ENCODE data around the gene DARS2. TPM values are rescaled to one million over a fixed set of nuclear protein-coding genes. Genes with fewer than 3 reads are reported as not detected.
"Not testable (repeated sequence)": the region's sequence is repeated elsewhere in the genome, so short reads cannot be mapped to it uniquely, and the experiment has no call there.

DARS2 gene
- total RNA-seq, 2 experiments from 2014 or later: 45.6 to 74.8 TPM

- Histone ChIP-seq H2AFZ (ENCODE audit: low read length) (peak overlapping the region; percentile 62; the same call in 1 of the 2 replicates), H3K79me2 (ENCODE audit: insufficient read depth, low read depth, low read length) (peaks cover 44% of the 10 kb centered on the region), H3K36me3 (ENCODE audit: insufficient read depth, low read length) (peaks cover 57% of the 10 kb centered on the region), H3K4me1 (ENCODE audit: insufficient read depth, low read length, poor library complexity, severe bottlenecking) (peaks cover 26% of the 10 kb centered on the region), H3K9me2 (ENCODE audit: insufficient read depth, low read length) (no peaks in the 10 kb centered on the region), H3K4me3 (ENCODE audit: low read depth, low read length, poor library complexity, severe bottlenecking) (peak overlapping the region; percentile 98), H3K4me2 (ENCODE audit: low read length) (peak overlapping the region; percentile 96), H3K9me3 (ENCODE audit: low read length) (no peaks in the 10 kb centered on the region), H4K20me1 (ENCODE audit: insufficient read depth, low read length) (peaks cover 5% of the 10 kb centered on the region; the same call in 1 of the 2 replicates), H3K27ac (ENCODE audit: low read depth, low read length, poor library complexity, severe bottlenecking) (peak overlapping the region; percentile 91)
- intact Hi-C loops (cut with micrococcal nuclease; ENCODE audit: unreplicated experiment): no loop called here
- no TSS peak for BruUV-seq (replicated peaks)
- TF ChIP-seq EZH2phosphoT487 (IDR thresholded peaks at IDR 0.05; ENCODE audit: borderline replicate concordance, low read depth, low read length) (no peak), CTCF (conservative IDR thresholded peaks at IDR 0.05; ENCODE audit: low read length) (0 out of 2 replicates have a peak, but pooled peaks have one; percentile 35)
- ChIA-PET POLR2A (interaction anchor here (0.6 to 2.5 kb wide), 2 partner anchors 14 to 189 kb away, joined by 4 to 6 read pairs; no protein-coding TSS in a partner anchor), CTCF (ENCODE audit: unreplicated experiment) (no interaction called here)
- DNase-seq (ENCODE audit: low spot score): peak; percentile 29
Measured at GRCh38 chr1:173871500-173871899, 47.0 kb downstream of the DARS2 start.

GRCh38 chr1:173876732-173877131 is 52.3 kb downstream of the DARS2 start:
- Histone ChIP-seq H3K4me1 (ENCODE audit: insufficient read depth, low read length, poor library complexity, severe bottlenecking) (peaks cover under 1% of the 10 kb centered on the region), H3K4me3 (ENCODE audit: low read depth, low read length, poor library complexity, severe bottlenecking) (no peak overlapping the region), H3K9me2 (ENCODE audit: insufficient read depth, low read length) (no peaks in the 10 kb centered on the region), H4K20me1 (ENCODE audit: insufficient read depth, low read length) (no peaks in the 10 kb centered on the region), H2AFZ (ENCODE audit: low read length) (no peak overlapping the region), H3K27ac (ENCODE audit: low read depth, low read length, poor library complexity, severe bottlenecking) (no peak overlapping the region), H3K36me3 (ENCODE audit: insufficient read depth, low read length) (peaks cover 50% of the 10 kb centered on the region), H3K79me2 (ENCODE audit: insufficient read depth, low read depth, low read length) (peaks cover 3% of the 10 kb centered on the region; the same call in 1 of the 2 replicates), H3K9me3 (ENCODE audit: low read length) (no peaks in the 10 kb centered on the region), H3K4me2 (ENCODE audit: low read length) (no peak overlapping the region)
- intact Hi-C loops (cut with micrococcal nuclease; ENCODE audit: unreplicated experiment): no loop called here
- CTCF ChIA-PET (ENCODE audit: unreplicated experiment): no interaction called here
- TF ChIP-seq EZH2phosphoT487 (IDR thresholded peaks at IDR 0.05; ENCODE audit: borderline replicate concordance, low read depth, low read length): no peak
- TF ChIP-seq CTCF (conservative IDR thresholded peaks at IDR 0.05; ENCODE audit: low read length): no peak
- BruUV-seq (replicated peaks): no TSS peak
- DNase-seq (ENCODE audit: low spot score): no peak
- POLR2A ChIA-PET: interaction anchor here (0.6 kb wide), 1 partner anchor 1000 kb away, joined by 5 read pairs; no protein-coding TSS in a partner anchor

GRCh38 chr1:173878251-173878650 is 53.8 kb downstream of the DARS2 start:
- Histone ChIP-seq H3K27ac (ENCODE audit: low read depth, low read length, poor library complexity, severe bottlenecking) (no peak overlapping the region), H2AFZ (ENCODE audit: low read length) (no peak overlapping the region), H3K36me3 (ENCODE audit: insufficient read depth, low read length) (peaks cover 40% of the 10 kb centered on the region), H3K79me2 (ENCODE audit: insufficient read depth, low read depth, low read length) (no peaks in the 10 kb centered on the region), H3K4me3 (ENCODE audit: low read depth, low read length, poor library complexity, severe bottlenecking) (no peak overlapping the region), H3K4me2 (ENCODE audit: low read length) (no peak overlapping the region), H4K20me1 (ENCODE audit: insufficient read depth, low read length) (no peaks in the 10 kb centered on the region), H3K9me3 (ENCODE audit: low read length) (no peaks in the 10 kb centered on the region), H3K4me1 (ENCODE audit: insufficient read depth, low read length, poor library complexity, severe bottlenecking) (no peaks in the 10 kb centered on the region), H3K9me2 (ENCODE audit: insufficient read depth, low read length) (no peaks in the 10 kb centered on the region)
- ChIA-PET CTCF (ENCODE audit: unreplicated experiment) (no interaction called here), POLR2A (interaction anchor here (0.5 kb wide), 1 partner anchor 179 kb away, joined by 4 read pairs; no protein-coding TSS in a partner anchor)
- no peak for DNase-seq (ENCODE audit: low spot score)
- BruUV-seq (replicated peaks): no TSS peak
- TF ChIP-seq EZH2phosphoT487 (IDR thresholded peaks at IDR 0.05; ENCODE audit: borderline replicate concordance, low read depth, low read length) (no peak), CTCF (conservative IDR thresholded peaks at IDR 0.05; ENCODE audit: low read length) (no peak)
- intact Hi-C loops (cut with micrococcal nuclease; ENCODE audit: unreplicated experiment): no loop called here

GRCh38 chr1:173881117-173881516 is 56.6 kb downstream of the DARS2 start:
- POLR2A ChIA-PET; CTCF ChIA-PET (ENCODE audit: unreplicated experiment); intact Hi-C loops (cut with micrococcal nuclease; ENCODE audit: unreplicated experiment): not testable (repeated sequence)

More at GRCh38 chr1:173881117-173881516, 56.6 kb downstream of the DARS2 start:
- not testable (repeated sequence) for H4K20me1 ChIP-seq (ENCODE audit: insufficient read depth, low read length); H3K4me3 ChIP-seq (ENCODE audit: low read depth, low read length, poor library complexity, severe bottlenecking); H3K79me2 ChIP-seq (ENCODE audit: insufficient read depth, low read depth, low read length); H2AFZ ChIP-seq (ENCODE audit: low read length); H3K27ac ChIP-seq (ENCODE audit: low read depth, low read length, poor library complexity, severe bottlenecking); H3K9me3 ChIP-seq (ENCODE audit: low read length); DNase-seq (ENCODE audit: low spot score); H3K4me1 ChIP-seq (ENCODE audit: insufficient read depth, low read length, poor library complexity, severe bottlenecking); H3K4me2 ChIP-seq (ENCODE audit: low read length); H3K9me2 ChIP-seq (ENCODE audit: insufficient read depth, low read length); BruUV-seq (replicated peaks)
- H3K36me3 ChIP-seq (ENCODE audit: insufficient read depth, low read length): peaks cover 27% of the 10 kb centered on the region
